Neutrophil (primary cell): ENCODE measurements around the gene CFDP1.

Source experiments
- H3K27ac ChIP-seq: fragments of 200-600 bp; sonication (generic); 2 replicates; pipeline ENCODE4 v1.5.1; 2016; ENCODE audit warnings: mild to moderate bottlenecking, moderate library complexity
- H3K27me3 ChIP-seq: fragments of 200-600 bp; sonication (generic); 2 replicates; pipeline ENCODE4 v1.6.0; 2016; ENCODE audit warnings: mild to moderate bottlenecking
- H3K36me3 ChIP-seq: fragments of 200-600 bp; sonication (generic); 2 replicates; pipeline ENCODE4 v1.5.1; 2017
- H3K4me1 ChIP-seq, 2 experiments: fragments of 200-600 bp in 1 of 2; sonication (generic) in 1 of 2; 1 replicate in 1 of 2; 2 replicates in 1 of 2; pipeline versions ENCODE4 v1.5.1 to v1.6.1; 2013 to 2016; ENCODE audit warnings: low read depth in 1 of 2, low read length in 1 of 2, mild to moderate bottlenecking in 1 of 2, moderate library complexity in 1 of 2; ENCODE audit not compliant: control insufficient read depth in 1 of 2, insufficient read depth in 1 of 2
- H3K4me3 ChIP-seq, 2 experiments: fragments of 200-600 bp in 1 of 2; sonication (generic) in 1 of 2; 1 replicate in 1 of 2; 2 replicates in 1 of 2; pipeline ENCODE4 v1.5.1; 2013 to 2016; ENCODE audit warnings: low read depth in 1 of 2, low read length in 1 of 2, mild to moderate bottlenecking in 1 of 2, moderate library complexity in 1 of 2
- H3K9me3 ChIP-seq: fragments of 200-600 bp; sonication (generic); 2 replicates; pipeline ENCODE4 v1.5.1; 2016
- CTCF ChIP-seq: fragments of 200-600 bp; sonication (generic); IDR thresholded peaks from 2 replicates; pipeline ENCODE4 v1.5.1; 2016; ENCODE audit warnings: antibody characterized with exemption

Gene CFDP1

GRCh38 chr16:75383141-75383540 lies 50.2 kb downstream of the CFDP1 start:
- TF ChIP-seq CTCF: no peak
- Histone ChIP-seq H3K4me1 (peaks cover 31% of the 10 kb centered on the region in 2 experiments), H3K4me3 (no peak overlapping the region), H3K27me3 (no peaks in the 10 kb centered on the region), H3K36me3 (no peaks in the 10 kb centered on the region), H3K9me3 (no peaks in the 10 kb centered on the region), H3K27ac (no peak overlapping the region)

GRCh38 chr16:75382611-75383010 lies 50.7 kb downstream of the CFDP1 start:
- Histone ChIP-seq H3K27me3 (no peaks in the 10 kb centered on the region), H3K4me3 (no peak overlapping the region), H3K27ac (no peak overlapping the region), H3K4me1 (peaks cover 36 to 37% of the 10 kb centered on the region in 2 experiments), H3K9me3 (no peaks in the 10 kb centered on the region), H3K36me3 (no peaks in the 10 kb centered on the region)
- no peak for TF ChIP-seq CTCF

GRCh38 chr16:75380870-75381269 lies 52.4 kb downstream of the CFDP1 start:
- H3K4me1 ChIP-seq: peaks cover 36 to 37% of the 10 kb centered on the region in 2 experiments
- H3K27ac ChIP-seq: peak overlapping the region; percentile 51
- TF ChIP-seq CTCF: no peak

GRCh38 chr16:75379911-75380847 lies 53.1 kb downstream of the CFDP1 start:
- peaks cover 36 to 37% of the 10 kb centered on the region in 2 experiments for H3K4me1 ChIP-seq
- H3K4me3 ChIP-seq: no peak overlapping the region
- H3K36me3 ChIP-seq: no peaks in the 10 kb centered on the region
- H3K9me3 ChIP-seq: no peaks in the 10 kb centered on the region
- H3K27ac ChIP-seq: peak overlapping the region; percentile 51
- no peaks in the 10 kb centered on the region for H3K27me3 ChIP-seq
- no peak for TF ChIP-seq CTCF

More at GRCh38 chr16:75380870-75381269, 52.4 kb downstream of the CFDP1 start:
- no peaks in the 10 kb centered on the region for H3K36me3 ChIP-seq
- no peaks in the 10 kb centered on the region for H3K27me3 ChIP-seq
- H3K4me3 ChIP-seq: no peak overlapping the region
- no peaks in the 10 kb centered on the region for H3K9me3 ChIP-seq

- Histone ChIP-seq H3K36me3 (no peaks in the 10 kb centered on the region), H3K4me1 (peaks cover 36 to 37% of the 10 kb centered on the region in 2 experiments), H3K9me3 (no peaks in the 10 kb centered on the region), H3K27ac (no peak overlapping the region), H3K27me3 (no peaks in the 10 kb centered on the region), H3K4me3 (no peak overlapping the region)
- no peak for TF ChIP-seq CTCF
Measured at GRCh38 chr16:75379339-75379738, 54.0 kb downstream of the CFDP1 start.
